Measurements from ENCODE around the gene BBX.

DNA sequence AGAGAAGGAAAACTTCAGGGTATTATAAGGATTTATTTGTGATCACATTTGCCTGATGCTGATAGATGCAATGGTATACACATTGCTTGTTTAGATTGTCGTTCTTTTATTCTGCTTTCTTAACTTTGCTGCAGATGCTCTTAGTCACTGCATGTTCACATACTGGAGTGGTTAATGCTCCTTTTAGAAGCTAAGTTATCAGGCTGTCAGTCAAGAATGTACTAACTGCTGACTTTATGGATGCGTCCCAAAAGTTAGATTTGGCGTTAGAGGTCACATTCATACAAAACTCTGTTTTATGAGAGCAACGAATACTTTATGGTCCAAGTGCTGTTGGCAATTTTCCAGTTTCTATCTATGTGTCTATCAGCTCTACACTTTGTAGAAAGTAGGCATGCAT lies 160.7 kb downstream of the BBX start:
- TF ChIP-seq EP300 (IDR thresholded peaks at IDR 0.05): no peak
- TF ChIP-seq, protein P1, sequence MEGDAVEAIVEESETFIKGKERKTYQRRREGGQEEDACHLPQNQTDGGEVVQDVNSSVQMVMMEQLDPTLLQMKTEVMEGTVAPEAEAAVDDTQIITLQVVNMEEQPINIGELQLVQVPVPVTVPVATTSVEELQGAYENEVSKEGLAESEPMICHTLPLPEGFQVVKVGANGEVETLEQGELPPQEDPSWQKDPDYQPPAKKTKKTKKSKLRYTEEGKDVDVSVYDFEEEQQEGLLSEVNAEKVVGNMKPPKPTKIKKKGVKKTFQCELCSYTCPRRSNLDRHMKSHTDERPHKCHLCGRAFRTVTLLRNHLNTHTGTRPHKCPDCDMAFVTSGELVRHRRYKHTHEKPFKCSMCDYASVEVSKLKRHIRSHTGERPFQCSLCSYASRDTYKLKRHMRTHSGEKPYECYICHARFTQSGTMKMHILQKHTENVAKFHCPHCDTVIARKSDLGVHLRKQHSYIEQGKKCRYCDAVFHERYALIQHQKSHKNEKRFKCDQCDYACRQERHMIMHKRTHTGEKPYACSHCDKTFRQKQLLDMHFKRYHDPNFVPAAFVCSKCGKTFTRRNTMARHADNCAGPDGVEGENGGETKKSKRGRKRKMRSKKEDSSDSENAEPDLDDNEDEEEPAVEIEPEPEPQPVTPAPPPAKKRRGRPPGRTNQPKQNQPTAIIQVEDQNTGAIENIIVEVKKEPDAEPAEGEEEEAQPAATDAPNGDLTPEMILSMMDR (IDR thresholded peaks at IDR 0.05): no peak

Data from gastroesophageal sphincter (tissue), 3 donors.